Caco-2 (cell line): ENCODE measurements around the gene HDAC10. TPM values are rescaled to one million over a fixed set of nuclear protein-coding genes. Genes with fewer than 3 reads are reported as not detected.
A peak's percentile ranks its signal among the peaks of the same experiment; 100 is the strongest.

ENCODE experiments used
- BruUV-seq: library from RNA; stranded (reverse); fragments of 400-500 nt; replicated peaks from 2 replicates; lab custom pipeline; 2021; lab: Mats Ljungman, UMichigan
- CTCF ChIA-PET: fragments of 300-600 bp; sonication (Branson Sonifier 250); formaldehyde crosslinking; loops from one replicate; lab custom pipeline; 2022; ENCODE audit warnings: antibody characterized with exemption; lab: Charles Lee
- POLR2A ChIA-PET: fragments of 300-600 bp; sonication (Branson Sonifier 250); formaldehyde crosslinking; loops from one replicate; lab custom pipeline; 2022; ENCODE audit warnings: antibody characterized with exemption; lab: Charles Lee
- DNase-seq, 2 experiments: peaks; one replicate each; pipeline versions ENCODE4 v3.0.0 to v3.0.0-alpha.2; 2020 to 2022
- H3K27me3 ChIP-seq: replicated peaks from 2 replicates; pipeline ENCODE4 v1.6.0; 2011; ENCODE audit warnings: low read length; ENCODE audit not compliant: control insufficient read depth, insufficient read depth
- H3K36me3 ChIP-seq: 2 replicates; pipeline ENCODE4 v1.5.1; 2011; ENCODE audit warnings: low read length; ENCODE audit not compliant: control insufficient read depth, insufficient read depth
- H3K4me1 ChIP-seq: fragments of 250-450 bp; sonication (Bioruptor Pico); 2 replicates; pipeline ENCODE4 v1.5.1; 2020; ENCODE audit warnings: mild to moderate bottlenecking
- H3K4me3 ChIP-seq: 2 replicates; pipeline ENCODE4 v1.5.1; 2011; ENCODE audit warnings: low read depth, mild to moderate bottlenecking, control low read depth, low read length
- H3K9me3 ChIP-seq: fragments of 250-450 bp; sonication (Bioruptor Pico); 2 replicates; pipeline ENCODE4 v1.5.1; 2020; ENCODE audit warnings: mild to moderate bottlenecking, moderate library complexity
- H3K27ac Mint-ChIP-seq: one replicate; pipeline ENCODE4 v1.8.0; 2022; ENCODE audit warnings: mixed read lengths; ENCODE audit not compliant: unreplicated experiment
- H3K27me3 Mint-ChIP-seq: one replicate; pipeline ENCODE4 v1.8.0; 2022; ENCODE audit warnings: mixed read lengths; ENCODE audit not compliant: insufficient read depth, unreplicated experiment
- H3K36me3 Mint-ChIP-seq: one replicate; pipeline ENCODE4 v1.8.0; 2022; ENCODE audit warnings: mild to moderate bottlenecking, mixed read lengths; ENCODE audit not compliant: insufficient read depth, unreplicated experiment
- H3K4me1 Mint-ChIP-seq: one replicate; pipeline ENCODE4 v1.8.0; 2022; ENCODE audit warnings: low read depth, mixed read lengths; ENCODE audit not compliant: unreplicated experiment
- H3K4me3 Mint-ChIP-seq: one replicate; pipeline ENCODE4 v1.8.0; 2022; ENCODE audit warnings: mild to moderate bottlenecking, moderate library complexity, mixed read lengths; ENCODE audit not compliant: unreplicated experiment
- H3K9me3 Mint-ChIP-seq: one replicate; pipeline ENCODE4 v1.8.0; 2022; ENCODE audit warnings: mixed read lengths; ENCODE audit not compliant: unreplicated experiment
- CTCF ChIP-seq, 2 experiments: fragments of 200-600 bp in 1 of 2; IDR thresholded peaks; 1 replicate in 1 of 2; 2 replicates in 1 of 2; pipeline versions ENCODE4 v1.5.1 to v1.8.0; 2011 to 2022; ENCODE audit warnings: antibody characterized with exemption in 1 of 2, control low read depth in 1 of 2, inconsistent platforms in 1 of 2, low read depth in 1 of 2, low read length in 1 of 2, mild to moderate bottlenecking in 1 of 2, moderate library complexity in 1 of 2; ENCODE audit not compliant: insufficient read depth in 1 of 2, severe bottlenecking in 1 of 2, unreplicated experiment in 1 of 2
- intact Hi-C: fragments of 100-400 bp; cut with micrococcal nuclease; formaldehyde crosslinking; loops from one replicate; pipeline ENCODE4 v1.10.0; 2022; ENCODE audit not compliant: unreplicated experiment
- total RNA-seq: library from RNA; stranded (reverse); gene quantifications from 2 replicates; pipeline ENCODE4 v1.2.3, GENCODE V29; 2022

Gene HDAC10
- total RNA-seq, 1 experiment from 2014 or later, result 63.5 TPM

GRCh38 chr22:50243685-50244419 lies 7.2 kb downstream of the HDAC10 start:
- H3K9me3 ChIP-seq, result no peaks in the 10 kb centered on the region
- ChIA-PET POLR2A (interaction anchor here (0.6 to 0.7 kb wide), 2 partner anchors 56 to 83 kb away, joined by 3 to 4 read pairs; no protein-coding TSS in a partner anchor), CTCF (interaction anchor here (0.6 to 2.5 kb wide), 2 partner anchors 98 to 128 kb away, joined by 3 to 8 read pairs; no protein-coding TSS in a partner anchor)
- BruUV-seq, result no TSS peak
- TF ChIP-seq CTCF (IDR thresholded peaks at IDR 0.05; ENCODE audit: insufficient read depth in 1 of 2, low read depth in 1 of 2, low read length in 1 of 2, severe bottlenecking in 1 of 2, unreplicated experiment in 1 of 2), result no peak
- Mint-ChIP-seq H3K36me3 (peaks cover 43% of the 10 kb centered on the region), H3K4me1 (peaks cover 8% of the 10 kb centered on the region), H3K9me3 (no peaks in the 10 kb centered on the region), H3K27ac (peak overlapping the region; percentile 87), H3K27me3 (no peaks in the 10 kb centered on the region), H3K4me3 (peak overlapping the region; percentile 76)
- peak overlapping the region; percentile 58 for H3K4me3 ChIP-seq
- peaks cover 7% of the 10 kb centered on the region; the same call in 1 of the 2 replicates for H3K36me3 ChIP-seq
- intact Hi-C loops, result no loop called here
- no peak for DNase-seq
- H3K4me1 ChIP-seq, result peaks cover 8% of the 10 kb centered on the region
- no peaks in the 10 kb centered on the region for H3K27me3 ChIP-seq

DNA sequence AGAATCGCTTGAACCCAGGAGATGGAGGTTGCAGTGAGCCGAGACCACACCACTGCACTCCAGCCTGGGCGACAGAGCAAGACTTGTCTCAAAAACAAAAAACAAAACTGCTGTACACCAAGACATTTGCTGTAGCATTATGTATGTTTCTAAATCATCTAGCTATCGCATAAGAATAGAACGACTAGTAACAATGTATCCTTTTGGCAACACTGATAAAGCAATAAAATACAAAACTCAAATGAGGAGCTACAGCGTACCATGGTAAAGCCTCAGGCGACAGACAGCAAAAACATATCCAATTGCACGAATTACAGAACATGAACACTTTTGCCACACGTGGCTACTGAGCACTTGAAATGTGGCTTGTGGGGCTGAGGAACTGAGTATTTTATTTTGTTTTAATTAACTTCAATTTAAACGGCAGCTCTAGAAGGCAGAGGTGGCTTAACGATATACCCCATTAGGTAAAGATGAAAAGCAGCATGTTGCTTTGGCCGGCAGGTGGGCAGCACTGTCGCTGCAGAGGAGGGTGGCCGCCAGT lies 8.6 kb downstream of the HDAC10 start:
- no peak overlapping the region for H3K4me3 ChIP-seq
- H3K27ac Mint-ChIP-seq, result no peak overlapping the region
- TF ChIP-seq CTCF (IDR thresholded peaks at IDR 0.05; ENCODE audit: insufficient read depth in 1 of 2, low read depth in 1 of 2, low read length in 1 of 2, severe bottlenecking in 1 of 2, unreplicated experiment in 1 of 2), result no peak
- no peaks in the 10 kb centered on the region for H3K27me3 ChIP-seq
- ChIA-PET CTCF (no interaction called here), POLR2A (no interaction called here)
- no peak for DNase-seq
- H3K27me3 Mint-ChIP-seq, result no peaks in the 10 kb centered on the region
- H3K4me3 Mint-ChIP-seq, result peak overlapping the region; percentile 76
- H3K36me3 Mint-ChIP-seq, result peaks cover 36% of the 10 kb centered on the region
- peaks cover 8% of the 10 kb centered on the region for H3K4me1 ChIP-seq
- H3K36me3 ChIP-seq, result peaks cover 2% of the 10 kb centered on the region; the same call in 1 of the 2 replicates
- peaks cover 8% of the 10 kb centered on the region for H3K4me1 Mint-ChIP-seq
- BruUV-seq, result no TSS peak
- intact Hi-C loops, result no loop called here
- H3K9me3 Mint-ChIP-seq, result no peaks in the 10 kb centered on the region
- H3K9me3 ChIP-seq, result no peaks in the 10 kb centered on the region

DNA sequence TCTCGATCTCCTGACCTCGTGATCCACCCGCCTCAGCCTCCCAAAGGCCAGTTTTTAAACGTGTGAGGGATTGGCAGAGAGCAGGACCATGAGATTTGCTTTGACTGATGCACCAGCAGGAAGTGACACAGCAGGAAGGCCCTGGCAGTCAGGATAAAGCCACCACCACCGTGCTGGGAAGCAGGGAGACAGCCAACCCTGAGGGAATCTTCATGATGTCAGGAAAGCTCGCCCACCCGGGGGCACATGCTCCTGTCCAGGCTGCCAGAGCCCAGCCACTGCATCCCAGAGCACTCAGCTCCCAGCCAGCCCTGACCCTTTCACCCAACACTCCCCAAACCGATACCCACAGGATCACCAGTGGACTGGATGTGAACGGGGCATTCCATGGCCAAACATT lies 12.3 kb downstream of the HDAC10 start:
- Mint-ChIP-seq H3K27ac (no peak overlapping the region), H3K36me3 (peaks cover 30% of the 10 kb centered on the region), H3K9me3 (no peaks in the 10 kb centered on the region), H3K27me3 (no peaks in the 10 kb centered on the region), H3K4me3 (no peak overlapping the region), H3K4me1 (peaks cover 8% of the 10 kb centered on the region)
- TF ChIP-seq CTCF (IDR thresholded peaks at IDR 0.05; ENCODE audit: insufficient read depth in 1 of 2, low read depth in 1 of 2, low read length in 1 of 2, severe bottlenecking in 1 of 2, unreplicated experiment in 1 of 2), result no peak
- no peaks in the 10 kb centered on the region for H3K4me1 ChIP-seq
- intact Hi-C loops, result no loop called here
- ChIA-PET POLR2A (no interaction called here), CTCF (no interaction called here)
- no peaks in the 10 kb centered on the region for H3K9me3 ChIP-seq
- no peaks in the 10 kb centered on the region for H3K27me3 ChIP-seq
- H3K4me3 ChIP-seq, result no peak overlapping the region
- no peak for DNase-seq
- no TSS peak for BruUV-seq
- H3K36me3 ChIP-seq, result no peaks in the 10 kb centered on the region; the same call in 1 of the 2 replicates
